HG03135 (cell line): ENCODE data around the gene TNFRSF13B.
"Not testable (repeated sequence)": the region's sequence is repeated elsewhere in the genome, so short reads cannot be mapped to it uniquely, and the experiment has no call there.

ENCODE experiments used
- ATAC-seq: cut with Tn5 transposase; IDR thresholded peaks from one replicate; pipeline ENCODE4 v1.9.1; 2021; ENCODE audit warnings: mild to moderate bottlenecking, moderate library complexity; ENCODE audit not compliant: unreplicated experiment

Gene TNFRSF13B

GRCh38 chr17:16987830-16988601 lies 16.1 kb upstream of the TNFRSF13B start:
- ATAC-seq: peak; percentile 67

- ATAC-seq: no peak
These were observed 15.3 kb upstream of the TNFRSF13B start for GRCh38 chr17:16987066-16987829.

- no peak for ATAC-seq
These were observed 14.5 kb upstream of the TNFRSF13B start for GRCh38 chr17:16986391-16986790.

GRCh38 chr17:16981928-16982327 lies 10.0 kb upstream of the TNFRSF13B start:
- no peak for ATAC-seq

- ATAC-seq: no peak
These were observed 9.2 kb upstream of the TNFRSF13B start for GRCh38 chr17:16980813-16981731.

DNA sequence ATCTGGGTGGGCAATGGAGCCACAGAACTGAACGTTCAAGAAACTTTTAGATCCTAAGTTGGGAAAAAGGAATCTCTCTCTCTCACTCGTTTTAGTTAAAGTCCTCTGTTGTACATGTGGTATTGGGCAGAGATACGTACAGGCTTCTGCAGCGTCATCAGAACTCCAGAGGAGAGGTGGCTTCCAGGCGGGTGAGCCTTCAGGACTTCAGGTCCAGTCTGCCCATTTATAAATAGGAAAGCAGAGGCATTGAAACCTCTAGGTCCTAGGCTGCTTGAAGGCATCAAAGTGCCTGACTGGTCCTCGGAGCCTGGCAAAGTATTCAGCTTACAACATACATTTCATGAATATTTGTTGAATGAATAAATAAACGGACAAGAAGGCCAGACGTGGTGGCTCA lies 8.1 kb upstream of the TNFRSF13B start:
- no peak for ATAC-seq

DNA sequence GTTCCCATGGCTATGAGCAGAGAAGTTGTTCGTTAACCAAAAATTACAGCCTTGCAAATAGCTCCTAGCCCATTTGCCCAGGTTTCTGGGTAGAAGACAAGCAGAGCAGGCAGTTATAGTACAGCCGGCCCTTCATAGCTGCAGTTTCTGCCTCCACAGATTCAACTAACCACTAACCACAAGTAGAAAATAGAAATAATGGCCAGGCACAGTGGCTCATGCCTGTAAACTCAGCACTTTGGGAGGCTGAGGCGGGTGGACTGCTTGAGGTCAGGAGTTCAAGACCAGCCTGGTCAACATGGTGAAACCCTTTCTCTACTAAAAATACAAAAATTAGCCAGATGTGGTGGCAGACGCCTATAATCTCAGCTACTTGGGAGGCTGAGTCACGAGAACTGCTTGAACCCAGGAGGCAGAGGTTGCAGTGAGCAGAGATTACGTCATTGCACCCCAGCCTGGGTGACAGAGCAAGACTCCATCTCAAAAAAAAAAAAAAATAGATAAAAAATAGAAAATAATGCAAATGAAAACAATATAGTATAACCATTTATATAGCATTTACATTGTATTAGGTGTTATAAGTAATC lies 7.4 kb upstream of the TNFRSF13B start:
- not testable (repeated sequence) for ATAC-seq

GRCh38 chr17:16977932-16978331 lies 6.0 kb upstream of the TNFRSF13B start:
- ATAC-seq: no peak

GRCh38 chr17:16976725-16977550 lies 5.0 kb upstream of the TNFRSF13B start:
- ATAC-seq: no peak

DNA sequence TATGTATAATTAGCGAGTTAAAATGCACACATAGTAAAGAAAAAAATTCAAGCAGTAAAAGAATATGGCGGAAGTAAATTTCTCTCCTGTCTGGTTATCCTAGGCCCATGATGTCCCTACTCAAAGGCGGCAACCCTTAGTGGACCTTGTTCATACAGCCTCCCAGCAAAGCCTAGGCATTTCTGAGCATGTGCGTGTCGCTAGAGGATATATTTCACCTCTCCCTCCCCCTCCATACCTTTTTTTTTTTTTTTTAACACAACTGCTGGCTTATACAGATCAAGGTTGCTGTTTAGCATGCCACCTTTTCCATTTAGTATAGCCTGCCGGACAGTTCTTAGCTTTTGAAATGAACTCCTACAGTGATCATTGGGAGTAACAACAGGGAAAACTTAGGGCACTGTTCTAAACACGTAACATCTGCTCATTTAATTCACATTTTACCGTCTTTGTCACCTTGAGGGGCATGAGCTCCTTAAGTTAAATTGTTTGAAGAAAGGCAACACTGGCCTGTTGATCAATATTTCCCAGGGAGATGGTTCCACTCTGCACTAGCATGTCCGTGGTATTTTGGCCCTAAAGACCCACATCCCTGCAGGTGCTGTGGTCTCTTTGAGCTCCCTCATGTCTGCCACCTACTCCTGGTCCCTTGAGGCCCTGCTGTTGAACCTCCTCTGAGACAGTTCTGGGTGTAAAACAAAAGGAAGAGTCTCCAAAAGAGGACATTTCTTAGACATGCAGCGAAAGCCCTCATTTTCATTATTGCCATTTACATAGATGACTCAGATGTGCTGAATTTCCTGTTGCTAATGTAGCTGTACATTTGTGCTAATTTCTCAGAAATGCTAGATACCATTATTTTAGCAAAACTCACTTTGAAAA lies 4.1 kb upstream of the TNFRSF13B start:
- no peak for ATAC-seq

- no peak for ATAC-seq
These were observed 3.3 kb upstream of the TNFRSF13B start for GRCh38 chr17:16975277-16975651.

GRCh38 chr17:16974569-16975276 lies 2.8 kb upstream of the TNFRSF13B start:
- no peak for ATAC-seq

- ATAC-seq: no peak
These were observed 2.0 kb upstream of the TNFRSF13B start for GRCh38 chr17:16973760-16974540.

DNA sequence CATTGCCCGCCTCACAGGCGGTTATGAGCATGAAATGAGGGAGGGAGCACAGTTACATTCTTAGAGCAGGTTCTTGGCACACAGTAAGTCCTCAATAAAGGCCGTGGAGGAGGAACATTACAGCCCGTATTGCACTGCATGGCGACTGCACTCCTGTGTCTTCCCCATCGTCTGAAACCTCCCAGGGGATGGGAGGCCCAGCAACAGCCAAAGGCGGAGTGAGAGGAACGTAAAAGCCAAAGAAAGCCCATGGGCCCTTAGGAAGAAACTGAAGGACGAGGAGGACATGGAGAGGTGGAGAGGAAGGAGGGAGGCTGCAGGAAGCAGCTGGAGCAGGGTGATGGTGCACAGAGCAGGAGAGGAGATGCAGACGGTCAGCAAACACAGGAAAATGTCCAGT lies 1.1 kb upstream of the TNFRSF13B start:
- not testable (repeated sequence) for ATAC-seq

- ATAC-seq: no peak
These were observed 428 bp upstream of the TNFRSF13B start for GRCh38 chr17:16972346-16972745.

GRCh38 chr17:16969931-16970906 lies 1.7 kb downstream of the TNFRSF13B start:
- peak; percentile 30 for ATAC-seq
